GM18508 (cell line): ENCODE data around the gene ZNF524.
"Not testable (repeated sequence)": the region's sequence is repeated elsewhere in the genome, so short reads cannot be mapped to it uniquely, and the experiment has no call there.

Experiments used
- ATAC-seq: cut with Tn5 transposase; IDR thresholded peaks from one replicate; pipeline ENCODE4 v1.9.1; 2021; ENCODE audit warnings: moderate number of reproducible peaks; ENCODE audit not compliant: insufficient read depth, unreplicated experiment

ZNF524 gene, protein sequence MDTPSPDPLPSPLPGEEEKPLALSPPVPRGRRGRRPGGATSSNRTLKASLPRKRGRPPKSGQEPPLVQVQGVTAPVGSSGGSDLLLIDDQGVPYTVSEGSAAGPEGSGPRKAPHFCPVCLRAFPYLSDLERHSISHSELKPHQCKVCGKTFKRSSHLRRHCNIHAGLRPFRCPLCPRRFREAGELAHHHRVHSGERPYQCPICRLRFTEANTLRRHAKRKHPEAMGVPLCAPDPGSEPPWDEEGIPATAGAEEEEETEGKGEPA

DNA sequence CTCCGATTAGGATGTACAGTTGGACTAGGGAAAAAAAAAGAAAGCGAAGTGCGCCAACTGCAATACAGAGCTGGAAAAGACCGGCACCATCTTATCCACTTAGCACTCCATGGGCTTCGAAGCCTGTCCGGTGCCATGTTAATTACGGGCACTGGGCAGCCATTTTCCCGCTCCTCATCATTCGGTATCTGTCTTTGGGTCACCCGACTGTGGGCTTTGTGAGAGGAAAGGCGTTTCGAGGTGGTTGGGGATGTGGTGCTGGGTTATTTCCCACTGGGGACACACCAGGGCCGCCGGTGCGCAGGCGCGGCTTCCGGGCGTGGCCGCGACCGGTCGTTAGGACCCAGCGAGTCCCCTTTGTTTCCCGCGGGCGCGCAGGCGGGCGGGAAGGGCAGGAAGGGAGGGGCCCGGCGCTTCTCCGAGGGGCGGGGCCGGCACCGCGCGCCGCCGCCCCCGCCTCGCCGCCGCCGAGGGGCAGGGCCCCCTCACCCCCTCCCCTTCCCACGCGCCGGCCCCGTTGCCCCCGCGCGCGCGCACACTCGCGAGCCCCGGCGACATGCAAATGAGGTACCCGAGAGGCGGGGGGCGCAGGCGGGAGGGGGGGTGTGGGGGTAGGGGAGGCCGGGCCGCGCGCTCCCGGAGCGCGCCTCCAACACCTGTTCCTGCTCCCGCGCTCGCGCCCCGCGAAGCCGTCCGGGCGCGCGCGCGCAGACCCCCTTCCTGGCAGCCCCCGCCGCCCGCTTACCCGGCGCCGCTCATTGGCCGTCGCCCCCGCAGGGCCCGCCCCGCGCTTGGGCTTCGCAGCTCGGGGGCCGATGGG lies at the start of gene ZNF524:
Gene ZNF524 (plus strand): TSS at position 447 of the 820 bp plus-strand sequence. CDS start 1,825 bp downstream, outside the sequence.
- ATAC-seq, result peak; percentile 22

DNA sequence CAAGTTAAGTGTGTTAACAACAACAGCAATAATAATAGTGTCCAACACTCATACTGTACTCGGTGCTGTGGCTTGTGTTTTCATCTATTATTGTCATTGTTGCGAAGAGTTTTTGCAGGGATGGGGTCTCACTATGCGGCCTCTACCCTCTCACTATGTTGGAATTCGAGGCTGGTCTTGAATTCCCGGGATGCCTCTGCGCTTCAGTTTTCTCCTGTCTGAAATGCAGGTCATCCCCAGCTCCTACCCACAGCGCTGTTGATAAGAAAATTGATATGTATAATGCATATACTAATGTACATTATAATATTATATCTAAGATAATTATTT lies 49.8 kb upstream of the ZNF524 start:
- no peak for ATAC-seq

DNA sequence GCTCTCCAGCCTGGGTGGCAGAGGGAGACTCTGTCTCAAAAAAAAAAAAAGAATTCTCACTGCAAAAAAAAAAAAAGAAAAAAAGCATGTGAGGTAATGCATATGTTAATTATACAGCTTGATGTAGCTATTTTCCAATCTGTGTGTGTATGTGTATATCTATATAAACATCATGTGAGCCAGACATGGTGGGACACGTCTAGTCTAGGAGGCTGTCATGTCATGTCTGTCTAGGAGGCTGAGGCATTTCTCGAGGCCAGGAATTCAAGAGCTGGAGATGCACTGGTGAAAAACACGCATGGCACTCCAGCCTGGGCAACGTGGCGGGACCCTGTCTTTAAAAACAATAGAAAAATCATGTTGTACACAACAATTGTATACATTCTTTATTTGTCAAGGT lies 47.9 kb upstream of the ZNF524 start:
- no peak for ATAC-seq

DNA sequence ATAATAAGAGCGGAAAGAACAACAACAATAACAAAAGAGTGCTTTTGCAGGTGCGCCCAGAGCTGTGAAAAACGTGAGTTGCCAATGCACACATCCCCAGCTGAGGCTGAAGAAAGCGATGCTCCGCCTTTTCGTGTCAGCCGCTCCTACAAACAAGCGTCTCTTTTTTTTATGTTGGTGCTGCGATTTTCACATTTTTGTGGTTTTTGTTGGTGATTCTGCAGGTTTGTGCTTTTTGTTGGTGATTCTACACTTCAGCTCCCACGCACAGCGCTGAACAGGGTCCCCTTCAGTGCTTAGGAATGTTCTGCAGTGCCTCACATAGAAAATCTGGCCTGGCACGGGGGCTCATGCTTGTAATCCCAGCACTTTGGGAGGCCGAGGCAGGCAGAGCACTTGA lies 47.5 kb upstream of the ZNF524 start:
- no peak for ATAC-seq

DNA sequence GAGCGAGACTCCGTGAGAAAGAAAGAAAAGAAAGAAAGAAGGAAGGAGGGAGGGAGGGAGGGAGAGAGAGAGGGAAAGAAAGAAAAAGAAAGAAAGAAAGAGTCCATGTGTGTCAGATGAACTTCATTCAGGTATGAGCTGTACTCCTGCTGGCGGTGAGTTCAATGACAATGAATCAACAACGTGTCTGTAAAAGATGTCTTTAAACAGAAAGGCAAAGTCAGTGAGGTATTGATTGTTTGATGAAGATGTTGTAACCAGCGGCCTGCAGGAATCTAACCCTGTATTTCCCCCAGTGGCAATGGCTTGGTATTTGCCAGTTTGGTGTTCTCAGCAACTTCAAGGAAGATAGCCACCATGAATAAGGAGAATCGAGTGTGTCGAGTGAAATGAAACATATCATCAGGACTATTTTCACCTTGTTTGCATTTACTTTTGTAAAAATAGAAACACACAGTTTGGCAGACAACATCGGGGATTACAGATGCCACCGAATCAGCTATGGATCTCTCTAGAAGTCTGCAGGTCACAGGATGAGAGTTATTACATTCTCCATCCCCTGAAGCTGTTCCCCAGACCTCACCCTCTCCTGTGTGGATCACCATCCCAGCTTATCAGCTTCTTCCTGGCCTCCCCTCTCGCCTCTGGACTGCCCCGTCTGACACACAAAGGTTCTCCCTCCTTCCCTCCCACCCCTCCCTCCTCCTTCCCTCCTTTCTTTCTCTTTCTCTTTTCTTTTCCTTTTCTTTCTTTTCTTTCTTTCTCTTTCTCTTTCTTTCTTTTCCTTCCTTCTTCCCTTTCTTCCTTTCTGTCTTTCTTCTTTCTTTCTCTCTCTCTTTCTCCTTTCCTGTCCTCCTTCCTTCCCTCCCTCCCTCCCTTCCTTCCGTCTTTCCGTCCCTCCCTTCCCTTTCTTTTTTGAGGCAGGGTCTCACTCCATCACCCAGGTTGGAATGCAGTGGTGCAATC lies 46.6 kb upstream of the ZNF524 start:
- no peak for ATAC-seq

DNA sequence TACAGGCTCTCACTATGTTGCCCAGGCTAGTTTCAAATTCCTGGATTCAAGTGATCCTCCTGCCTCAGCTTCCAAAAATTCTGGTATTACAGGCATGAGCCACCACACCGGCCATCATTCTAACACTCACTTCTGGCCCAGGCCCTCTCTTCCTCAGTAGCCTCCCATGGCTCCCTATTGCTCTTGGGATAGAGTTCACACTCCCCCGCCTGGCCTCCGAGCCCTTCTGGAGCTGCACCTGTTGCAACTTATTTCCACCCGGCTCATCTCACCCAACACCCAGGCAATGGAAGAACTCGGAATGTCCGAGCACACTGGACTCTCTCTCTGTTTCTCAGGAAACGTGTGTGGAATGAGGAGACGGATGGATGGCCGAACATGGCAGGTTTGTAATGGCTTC lies 45.8 kb upstream of the ZNF524 start:
- ATAC-seq, result no peak

DNA sequence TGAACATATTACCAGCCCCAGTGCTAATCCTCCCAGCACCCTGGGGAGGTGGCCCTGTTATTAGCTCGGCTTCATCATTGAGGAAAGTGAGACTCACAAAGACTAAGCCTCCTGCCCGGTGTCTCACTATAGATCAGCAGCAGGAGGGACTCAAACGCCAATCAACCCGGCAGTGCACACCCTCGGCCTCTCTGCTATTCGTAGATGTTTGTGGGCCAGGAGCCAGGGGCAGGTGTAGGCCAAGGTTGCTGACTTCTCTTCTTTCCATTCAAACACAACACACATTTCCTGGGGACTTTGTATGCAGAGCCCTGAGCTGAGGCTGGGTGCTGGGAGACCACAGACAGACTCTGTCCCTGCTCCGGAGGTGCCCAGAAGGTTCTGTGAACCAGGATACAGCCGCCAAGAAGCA lies 45.3 kb upstream of the ZNF524 start:
- no peak for ATAC-seq

DNA sequence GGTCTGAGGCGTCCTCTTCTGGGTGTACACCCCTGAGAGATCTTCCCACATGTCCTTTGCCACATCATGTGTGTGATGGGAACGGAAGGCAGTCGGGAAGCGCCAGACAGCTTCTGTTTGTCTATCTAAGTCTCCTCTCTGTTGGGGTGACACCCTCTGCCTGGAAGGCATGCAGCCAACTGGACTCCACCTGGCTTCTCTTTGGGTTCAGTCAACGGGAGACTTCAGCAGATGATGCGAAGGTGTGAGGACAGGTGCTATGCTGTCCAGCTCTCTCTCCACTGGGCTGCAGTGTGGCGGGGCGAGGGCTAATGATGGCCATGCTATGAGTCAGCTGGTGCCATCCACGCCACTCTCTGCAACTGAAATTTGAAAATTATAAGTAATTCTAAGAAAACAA lies 40.4 kb upstream of the ZNF524 start:
- ATAC-seq, result no peak

DNA sequence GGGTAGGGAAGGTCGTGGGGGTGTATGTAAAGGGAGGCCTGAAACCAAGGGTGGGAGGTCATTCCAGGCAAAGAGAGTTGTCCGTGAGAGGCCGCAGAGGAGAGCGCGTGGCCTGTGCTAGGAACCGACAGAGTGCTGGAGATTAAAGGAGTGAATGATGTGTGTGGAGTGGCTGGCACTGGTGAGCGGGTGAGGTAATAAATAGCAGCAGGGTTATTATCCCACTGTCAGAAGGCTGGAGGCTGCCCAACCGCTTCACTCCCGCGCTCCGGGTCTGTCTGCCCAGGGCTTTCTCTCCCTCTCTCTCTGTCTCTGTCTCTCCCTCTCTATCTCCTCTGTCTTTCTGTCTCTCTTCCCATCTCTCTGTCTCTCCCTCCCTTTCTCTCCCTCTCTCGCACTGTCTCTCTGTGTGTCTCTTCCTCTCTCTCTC lies 36.8 kb upstream of the ZNF524 start:
- no peak for ATAC-seq

DNA sequence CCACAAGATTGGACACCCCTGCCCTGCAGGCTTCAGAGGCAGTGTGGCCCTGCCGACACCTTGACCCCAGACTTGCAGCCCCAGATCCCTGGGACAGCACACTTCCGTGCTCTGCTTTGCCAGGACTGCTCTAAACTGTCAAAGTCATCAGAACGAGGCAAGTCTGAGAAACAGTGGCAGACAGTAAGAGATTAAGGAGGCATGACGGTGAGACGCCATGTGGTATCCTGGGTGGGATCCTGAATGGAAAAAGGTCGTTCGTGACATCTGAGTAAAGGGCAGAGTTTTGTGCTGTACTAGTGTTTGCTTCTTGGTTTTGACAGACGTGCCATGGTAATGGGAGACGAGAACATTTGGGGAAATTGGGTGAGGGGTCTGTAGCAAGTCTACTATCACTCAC lies 33.3 kb upstream of the ZNF524 start:
- ATAC-seq, result no peak

DNA sequence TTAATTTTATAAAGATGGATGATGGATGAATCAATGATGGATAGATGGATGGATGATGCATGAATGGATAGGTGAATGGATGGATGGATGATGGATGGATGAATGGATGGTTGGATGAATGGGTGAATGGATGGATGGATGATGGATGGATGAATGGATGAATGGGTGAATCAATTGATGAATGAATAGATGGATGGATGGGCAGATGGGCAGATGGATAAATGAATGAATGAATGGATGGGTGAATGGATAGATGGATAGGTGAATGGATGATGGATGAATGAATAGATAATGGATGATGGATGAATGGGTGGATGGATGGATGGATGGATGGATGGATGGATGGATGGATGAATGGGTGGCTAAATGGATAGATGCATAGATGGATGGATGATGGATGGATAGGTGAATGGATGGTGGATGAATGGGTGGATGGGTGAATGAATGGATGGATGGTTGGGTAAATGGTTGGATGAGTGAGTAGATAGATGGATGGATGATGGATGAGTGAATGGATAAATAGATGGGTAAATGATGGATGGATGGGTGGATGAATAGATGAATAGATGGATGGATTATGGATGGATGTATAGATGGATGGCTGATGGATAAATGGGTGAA lies 32.3 kb upstream of the ZNF524 start:
- ATAC-seq, result no peak

DNA sequence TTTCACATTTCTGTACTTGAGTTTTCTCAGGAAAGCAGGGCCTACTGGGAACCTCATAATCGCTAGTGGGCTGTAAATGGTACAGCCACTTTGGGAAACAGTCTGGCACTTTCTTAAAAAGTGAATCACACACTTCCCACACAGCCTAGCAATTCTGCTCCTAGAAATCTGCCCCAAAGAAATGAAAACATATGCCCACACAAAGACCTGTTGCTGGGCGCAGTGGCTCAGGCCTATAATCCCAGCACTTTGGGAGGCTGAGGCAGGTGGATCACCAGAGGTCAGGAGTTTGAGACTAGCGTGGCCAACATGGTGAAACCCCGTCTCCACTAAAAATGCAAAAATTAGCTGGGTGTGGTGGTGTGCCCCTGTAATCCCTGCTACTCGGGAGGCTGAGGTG lies 30.6 kb upstream of the ZNF524 start:
- ATAC-seq, result not testable (repeated sequence)

DNA sequence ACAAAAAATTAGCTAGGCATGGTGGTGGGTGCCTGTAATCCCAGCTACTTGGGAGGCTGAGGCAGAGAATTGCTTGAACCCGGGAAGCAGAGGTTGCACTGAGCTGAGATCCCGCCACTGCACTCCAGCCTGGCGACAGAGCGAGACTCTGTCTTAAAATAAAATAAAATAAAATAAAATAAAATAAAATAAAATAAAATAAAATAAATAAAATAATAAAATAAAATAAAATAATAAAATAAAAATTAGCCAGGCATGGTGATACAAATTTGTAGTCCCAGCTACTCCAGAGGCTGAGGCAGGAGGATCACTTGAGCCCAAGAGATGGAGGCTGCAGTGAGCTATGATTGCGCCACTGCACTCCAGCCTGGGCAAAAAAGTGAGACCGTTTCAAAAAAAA lies 26.2 kb upstream of the ZNF524 start:
- ATAC-seq, result not testable (repeated sequence)

DNA sequence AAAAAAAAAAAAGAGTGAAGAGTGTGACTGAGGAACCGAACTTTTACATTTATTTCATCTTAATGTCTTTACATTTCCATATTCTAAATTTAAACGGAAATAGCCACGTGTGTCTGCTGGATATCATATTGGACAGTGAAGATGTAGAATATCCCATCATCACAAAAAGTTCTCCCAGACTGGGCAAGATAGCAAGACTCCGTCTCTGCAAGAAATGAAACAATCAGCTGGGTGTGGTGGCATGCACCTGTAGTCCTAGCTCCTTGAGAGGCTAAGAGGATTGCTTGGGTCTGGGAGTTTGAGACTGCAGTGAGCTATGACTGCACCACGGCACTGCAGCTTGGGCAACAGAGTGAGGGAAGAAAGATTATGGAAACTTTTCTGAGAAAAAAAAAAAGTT lies 23.3 kb upstream of the ZNF524 start:
- ATAC-seq, result no peak

DNA sequence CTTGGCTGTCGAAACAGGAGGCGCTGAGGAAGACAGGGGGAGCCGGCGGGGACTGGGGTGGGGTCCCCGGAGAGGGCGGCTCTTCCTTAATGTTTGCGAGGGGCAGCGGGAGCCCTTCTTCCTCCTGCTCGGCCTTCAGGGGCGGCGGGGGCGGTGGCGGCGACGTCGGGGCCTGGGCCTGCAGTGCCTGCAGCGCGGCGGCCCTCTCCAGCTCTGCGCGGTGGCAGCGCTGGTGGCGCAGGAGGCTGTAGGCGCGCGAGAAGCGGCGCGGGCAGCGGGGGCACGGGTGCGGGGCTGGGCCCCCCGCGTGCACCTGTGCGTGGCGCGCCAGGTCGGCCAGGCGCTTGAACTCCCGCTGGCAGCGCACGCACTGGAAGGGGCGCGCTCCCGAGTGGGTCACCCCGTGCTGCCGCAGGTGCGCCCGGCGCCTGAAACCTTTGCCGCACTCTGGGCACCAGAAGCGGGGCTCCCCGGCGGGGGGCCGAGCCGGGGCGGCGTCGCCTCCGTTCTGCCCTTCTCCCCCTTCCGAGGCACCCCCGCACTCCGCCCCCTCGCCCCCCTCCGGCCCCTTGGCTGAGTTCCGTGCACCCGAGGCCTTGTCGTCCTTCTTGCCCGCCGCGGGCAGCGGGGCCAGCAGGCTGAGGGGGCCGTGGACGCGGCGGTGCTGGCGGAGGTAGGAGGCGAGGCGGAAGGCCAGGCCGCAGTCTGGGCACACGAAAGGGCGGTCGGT lies 21.9 kb upstream of the ZNF524 start:
- no peak for ATAC-seq

DNA sequence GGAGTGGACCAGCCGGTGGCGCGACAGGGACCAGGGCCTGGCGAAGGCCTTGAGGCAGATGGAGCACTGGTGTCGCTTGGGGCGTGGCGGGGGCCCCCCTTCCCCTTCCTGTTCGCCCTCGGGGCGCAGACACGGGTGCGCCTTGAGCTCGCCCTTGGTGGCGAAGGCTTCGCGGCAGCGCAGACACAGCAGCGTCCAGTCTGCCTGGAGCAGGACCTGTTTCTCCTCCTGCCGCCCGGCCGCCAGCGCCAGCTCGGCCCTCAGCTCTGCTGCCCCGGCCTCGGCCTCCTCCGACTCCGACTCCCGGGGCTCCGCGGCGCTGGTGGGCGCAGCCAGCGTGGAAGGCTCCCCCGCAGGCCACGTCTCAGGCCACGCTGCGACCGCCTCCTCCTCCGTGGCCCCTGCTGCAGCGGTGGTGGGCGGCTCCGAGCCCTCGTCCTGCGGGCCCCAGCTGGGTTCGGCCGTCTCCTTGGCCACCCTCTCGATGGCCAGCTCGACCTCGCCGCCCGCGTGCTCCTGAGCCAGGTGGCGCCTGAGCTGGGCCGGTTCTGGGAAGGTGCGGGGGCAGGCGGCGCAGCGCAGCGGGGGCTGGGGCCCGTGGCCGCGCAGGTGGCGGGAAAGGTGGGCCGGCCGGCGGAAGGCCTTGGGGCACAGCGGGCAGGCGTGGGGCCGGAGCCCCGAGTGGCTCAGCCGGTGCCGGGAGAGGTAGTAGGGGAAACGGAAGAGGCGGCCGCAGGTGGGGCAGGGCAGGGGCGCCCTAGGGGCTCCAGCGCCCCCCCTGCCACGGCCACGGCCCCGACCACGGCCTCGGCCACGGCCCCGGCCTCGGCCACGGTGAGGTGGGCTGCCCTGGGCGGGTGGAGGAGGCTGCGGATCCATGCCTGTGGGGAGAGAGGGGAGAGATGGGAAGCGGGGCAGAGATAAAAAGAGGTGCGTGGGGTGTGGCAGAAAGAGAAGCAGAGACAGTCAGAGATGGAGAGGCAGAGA lies 21.0 kb upstream of the ZNF524 start:
- no peak for ATAC-seq

DNA sequence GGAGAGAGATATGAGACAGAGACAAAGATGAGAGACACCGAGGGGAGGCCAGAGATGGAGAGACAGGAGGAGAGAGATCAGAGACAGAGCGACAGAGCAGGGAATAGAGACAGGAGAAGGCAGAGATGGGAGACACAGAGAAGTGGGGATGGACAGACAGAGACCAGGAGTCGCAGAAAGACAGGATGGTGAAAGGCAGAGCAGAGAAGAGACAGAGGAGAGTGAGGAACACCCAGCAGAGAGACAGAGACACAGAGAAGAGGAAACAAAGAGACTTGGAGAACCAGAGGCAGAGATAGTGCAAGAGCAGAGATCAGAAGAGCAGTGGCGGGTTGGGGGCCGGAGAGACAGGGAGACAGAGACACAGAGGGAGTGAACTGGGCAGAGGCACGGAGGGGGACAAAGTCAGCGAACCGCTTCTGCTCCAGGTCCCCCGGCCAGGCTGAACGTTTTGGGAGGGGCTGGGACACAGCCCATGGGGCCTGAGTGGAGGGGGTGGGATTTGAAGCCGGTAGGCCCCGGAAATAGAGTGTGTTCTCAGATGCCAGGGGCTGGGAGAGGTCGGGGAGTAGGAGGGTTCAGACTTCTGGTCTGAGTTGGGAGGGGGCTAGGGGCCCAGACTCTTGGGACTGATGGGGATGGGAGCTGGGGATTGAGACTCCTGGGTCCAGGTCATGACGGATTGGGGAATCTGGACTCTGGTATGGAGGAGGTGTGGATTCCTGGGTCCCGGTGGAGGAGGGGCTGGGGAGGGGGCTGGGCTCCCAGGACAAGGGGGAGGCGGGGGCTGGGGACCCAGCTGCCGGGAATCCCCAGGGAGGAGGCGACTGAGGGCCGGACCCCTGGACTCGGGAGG lies 20.1 kb upstream of the ZNF524 start:
- ATAC-seq, result no peak
